Astrocyte (in vitro differentiated cells and primary cell): Measurements from ENCODE around the gene RBBP7. TPM values are rescaled to one million over a fixed set of nuclear protein-coding genes. Genes with fewer than 3 reads are reported as not detected.

Experiments
- DNase-seq: peaks from one replicate; pipeline ENCODE4 v3.0.0-alpha.2; 2010; ENCODE audit warnings: low read depth
- FAIRE-seq: peaks from 2 replicates; lab custom pipeline; 2011; peaks lifted over from hg19 to GRCh38; lab: Jason Lieb, UNC
- H2AFZ ChIP-seq: 2 replicates; pipeline ENCODE4 v1.6.0; 2012; ENCODE audit warnings: low read depth, low read length, inconsistent platforms
- H3K27ac ChIP-seq: 2 replicates; pipeline ENCODE4 v1.5.1; 2011; ENCODE audit warnings: low read depth, low read length, inconsistent platforms
- H3K27me3 ChIP-seq: 2 replicates; pipeline ENCODE4 v1.6.0; 2011; ENCODE audit warnings: low read length, inconsistent platforms; ENCODE audit not compliant: insufficient read depth
- H3K36me3 ChIP-seq: 2 replicates; pipeline ENCODE4 v1.5.1; 2011; ENCODE audit warnings: low read length, inconsistent platforms; ENCODE audit not compliant: insufficient read depth
- H3K4me1 ChIP-seq: 2 replicates; pipeline ENCODE4 v1.5.1; 2011; ENCODE audit warnings: low read length, inconsistent platforms; ENCODE audit not compliant: insufficient read depth
- H3K4me2 ChIP-seq: 2 replicates; pipeline ENCODE4 v1.6.0; 2012; ENCODE audit warnings: low read length, inconsistent platforms
- H3K4me3 ChIP-seq: 2 replicates; pipeline ENCODE4 v1.5.1; 2011; ENCODE audit warnings: low read depth, mild to moderate bottlenecking, low read length, inconsistent platforms; ENCODE audit not compliant: insufficient read depth
- H3K79me2 ChIP-seq: 2 replicates; pipeline ENCODE4 v1.6.0; 2012; ENCODE audit warnings: mild to moderate bottlenecking, low read length, inconsistent platforms; ENCODE audit not compliant: insufficient read depth
- H3K9ac ChIP-seq: 2 replicates; pipeline ENCODE4 v1.6.0; 2012; ENCODE audit warnings: mild to moderate bottlenecking, low read length, inconsistent platforms
- H3K9me3 ChIP-seq: 2 replicates; pipeline ENCODE4 v1.5.1; 2012; ENCODE audit warnings: low read depth, mild to moderate bottlenecking, low read length, inconsistent platforms; ENCODE audit not compliant: insufficient read depth
- H4K20me1 ChIP-seq: 2 replicates; pipeline ENCODE4 v1.6.0; 2012; ENCODE audit warnings: low read length, inconsistent platforms; ENCODE audit not compliant: insufficient read depth
- H3K27ac Mint-ChIP-seq: one replicate; pipeline ENCODE4 v1.8.0; 2021; ENCODE audit warnings: mild to moderate bottlenecking, mixed read lengths; ENCODE audit not compliant: unreplicated experiment
- H3K27me3 Mint-ChIP-seq: one replicate; pipeline ENCODE4 v1.8.0; 2021; ENCODE audit warnings: low read depth, mixed read lengths; ENCODE audit not compliant: unreplicated experiment
- H3K36me3 Mint-ChIP-seq: one replicate; pipeline ENCODE4 v1.8.0; 2021; ENCODE audit warnings: low read depth, mixed read lengths; ENCODE audit not compliant: unreplicated experiment
- H3K4me1 Mint-ChIP-seq: one replicate; pipeline ENCODE4 v1.8.0; 2021; ENCODE audit warnings: low read depth, mixed read lengths; ENCODE audit not compliant: unreplicated experiment
- H3K4me3 Mint-ChIP-seq: one replicate; pipeline ENCODE4 v1.8.0; 2021; ENCODE audit warnings: mild to moderate bottlenecking, moderate library complexity, mixed read lengths; ENCODE audit not compliant: unreplicated experiment
- H3K9me3 Mint-ChIP-seq: one replicate; pipeline ENCODE4 v1.8.0; 2021; ENCODE audit warnings: mild to moderate bottlenecking, mixed read lengths; ENCODE audit not compliant: unreplicated experiment
- EZH2 ChIP-seq: IDR thresholded peaks from 2 replicates; pipeline ENCODE4 v1.6.1; 2012; ENCODE audit warnings: mild to moderate bottlenecking, low read length, inconsistent platforms; ENCODE audit not compliant: insufficient read depth
- total RNA-seq: library from RNA; stranded (reverse); gene quantifications from 2 replicates; pipeline ENCODE4 v1.2.1, GENCODE V29; 2021
- TF ChIP-seq, protein P1 (sequence below): IDR thresholded peaks from 2 replicates; pipeline ENCODE4 v1.5.1; 2011; ENCODE audit warnings: low read depth, mild to moderate bottlenecking, inconsistent platforms, low read length, moderate library complexity; ENCODE audit not compliant: insufficient read depth

RBBP7 gene
- total RNA-seq, 1 donor from 2014 or later, result 86.1 TPM

DNA sequence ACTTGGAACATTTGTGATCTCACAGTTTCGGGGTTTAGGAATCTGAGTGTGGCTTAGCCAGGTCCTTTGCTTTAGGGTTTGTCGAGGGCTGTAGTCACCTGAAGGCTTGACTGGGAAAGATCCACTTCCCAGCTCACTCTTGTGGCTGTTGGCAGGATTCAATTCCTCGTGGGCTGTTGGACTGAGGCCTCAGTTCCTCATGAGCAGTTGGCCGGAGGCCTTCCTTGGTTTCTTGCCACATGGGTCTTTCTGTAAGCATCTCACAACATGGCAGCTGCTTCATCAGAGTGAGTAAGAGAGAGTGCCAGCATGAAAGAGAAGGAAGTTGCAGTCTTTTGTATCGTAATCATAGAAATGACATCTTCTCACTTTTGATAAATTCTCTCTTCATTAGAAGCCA lies 72.8 kb downstream of the RBBP7 start:
- H3K27me3 ChIP-seq, result no peaks in the 10 kb centered on the region
- Mint-ChIP-seq H3K4me1 (no peaks in the 10 kb centered on the region), H3K36me3 (no peaks in the 10 kb centered on the region), H3K27me3 (no peaks in the 10 kb centered on the region), H3K9me3 (no peaks in the 10 kb centered on the region), H3K27ac (no peak overlapping the region), H3K4me3 (no peak overlapping the region)
- no peak overlapping the region for H2AFZ ChIP-seq
- no peak overlapping the region for H3K4me2 ChIP-seq
- H3K27ac ChIP-seq, result no peak overlapping the region
- peak; percentile 19 for DNase-seq
- no peaks in the 10 kb centered on the region for H3K4me1 ChIP-seq
- no peak overlapping the region for H3K9ac ChIP-seq
- H3K79me2 ChIP-seq, result no peaks in the 10 kb centered on the region
- no peaks in the 10 kb centered on the region for H4K20me1 ChIP-seq
- peaks cover 2% of the 10 kb centered on the region for H3K36me3 ChIP-seq
- TF ChIP-seq, protein P1, sequence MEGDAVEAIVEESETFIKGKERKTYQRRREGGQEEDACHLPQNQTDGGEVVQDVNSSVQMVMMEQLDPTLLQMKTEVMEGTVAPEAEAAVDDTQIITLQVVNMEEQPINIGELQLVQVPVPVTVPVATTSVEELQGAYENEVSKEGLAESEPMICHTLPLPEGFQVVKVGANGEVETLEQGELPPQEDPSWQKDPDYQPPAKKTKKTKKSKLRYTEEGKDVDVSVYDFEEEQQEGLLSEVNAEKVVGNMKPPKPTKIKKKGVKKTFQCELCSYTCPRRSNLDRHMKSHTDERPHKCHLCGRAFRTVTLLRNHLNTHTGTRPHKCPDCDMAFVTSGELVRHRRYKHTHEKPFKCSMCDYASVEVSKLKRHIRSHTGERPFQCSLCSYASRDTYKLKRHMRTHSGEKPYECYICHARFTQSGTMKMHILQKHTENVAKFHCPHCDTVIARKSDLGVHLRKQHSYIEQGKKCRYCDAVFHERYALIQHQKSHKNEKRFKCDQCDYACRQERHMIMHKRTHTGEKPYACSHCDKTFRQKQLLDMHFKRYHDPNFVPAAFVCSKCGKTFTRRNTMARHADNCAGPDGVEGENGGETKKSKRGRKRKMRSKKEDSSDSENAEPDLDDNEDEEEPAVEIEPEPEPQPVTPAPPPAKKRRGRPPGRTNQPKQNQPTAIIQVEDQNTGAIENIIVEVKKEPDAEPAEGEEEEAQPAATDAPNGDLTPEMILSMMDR, result no peak
- TF ChIP-seq EZH2, result no peak
- H3K9me3 ChIP-seq, result no peaks in the 10 kb centered on the region
- FAIRE-seq, result no peak
- H3K4me3 ChIP-seq, result no peak overlapping the region

DNA sequence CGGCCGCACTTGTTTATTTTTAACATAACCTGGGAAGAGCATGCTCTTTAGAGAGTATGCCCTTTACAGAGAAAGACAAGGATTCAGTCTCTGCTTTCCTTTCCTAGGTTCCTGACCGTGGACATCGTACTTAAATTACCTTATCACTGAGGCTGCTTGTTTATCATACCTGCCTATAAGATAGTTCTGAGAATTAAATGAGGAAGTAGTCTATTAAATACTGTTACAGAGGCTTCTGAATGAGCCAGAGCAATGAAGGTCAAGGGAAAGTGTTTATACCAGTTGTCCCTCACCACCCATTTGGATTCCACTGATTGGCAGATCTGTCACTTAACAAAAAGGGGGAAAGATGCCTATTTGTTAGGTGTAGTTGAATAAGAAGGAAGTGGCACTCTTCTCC lies 73.9 kb downstream of the RBBP7 start:
- peaks cover 2% of the 10 kb centered on the region for H3K36me3 ChIP-seq
- H3K9ac ChIP-seq, result no peak overlapping the region
- Mint-ChIP-seq H3K27ac (no peak overlapping the region), H3K9me3 (no peaks in the 10 kb centered on the region), H3K4me3 (no peak overlapping the region), H3K4me1 (no peaks in the 10 kb centered on the region), H3K27me3 (no peaks in the 10 kb centered on the region), H3K36me3 (no peaks in the 10 kb centered on the region)
- no peak overlapping the region for H3K27ac ChIP-seq
- FAIRE-seq (no peak), DNase-seq (no peak)
- no peaks in the 10 kb centered on the region for H3K27me3 ChIP-seq
- TF ChIP-seq, protein P1, result no peak
- TF ChIP-seq EZH2, result no peak
- no peak overlapping the region for H3K4me2 ChIP-seq
- H2AFZ ChIP-seq, result no peak overlapping the region
- no peaks in the 10 kb centered on the region for H3K9me3 ChIP-seq
- H3K4me3 ChIP-seq, result no peak overlapping the region
- peaks cover 6% of the 10 kb centered on the region for H3K79me2 ChIP-seq
- H3K4me1 ChIP-seq, result no peaks in the 10 kb centered on the region
- no peaks in the 10 kb centered on the region for H4K20me1 ChIP-seq

Other genes starting within 250 kb of the RBBP7 start
- gene S100G, start 220.2 kb downstream of the RBBP7 start, total RNA-seq, result not detected in 2 replicates
- gene CTPS2, start 157.7 kb downstream of the RBBP7 start, total RNA-seq, result 10.8 and 11.4 TPM in 2 replicates
- gene SYAP1, start 150.8 kb downstream of the RBBP7 start, total RNA-seq, result 35.5 and 39.2 TPM in 2 replicates
- 8.1 and 9.8 TPM in 2 replicates for gene TXLNG, start 83.9 kb downstream of the RBBP7 start, total RNA-seq
- gene REPS2, start 76.3 kb upstream of the RBBP7 start, total RNA-seq, result 1.2 and 1.3 TPM in 2 replicates